ENCODE data around the gene LRRTM3. TPM values are rescaled to one million over a fixed set of nuclear protein-coding genes. Genes with fewer than 3 reads are reported as not detected.

Gene LRRTM3
- total RNA-seq, 1 donor from 2014 or later, result not detected

- DNase-seq (ENCODE audit: low spot score), result no peak
Observed at GRCh38 chr10:66931949-66932343, 6.1 kb downstream of the LRRTM3 start.

DNA sequence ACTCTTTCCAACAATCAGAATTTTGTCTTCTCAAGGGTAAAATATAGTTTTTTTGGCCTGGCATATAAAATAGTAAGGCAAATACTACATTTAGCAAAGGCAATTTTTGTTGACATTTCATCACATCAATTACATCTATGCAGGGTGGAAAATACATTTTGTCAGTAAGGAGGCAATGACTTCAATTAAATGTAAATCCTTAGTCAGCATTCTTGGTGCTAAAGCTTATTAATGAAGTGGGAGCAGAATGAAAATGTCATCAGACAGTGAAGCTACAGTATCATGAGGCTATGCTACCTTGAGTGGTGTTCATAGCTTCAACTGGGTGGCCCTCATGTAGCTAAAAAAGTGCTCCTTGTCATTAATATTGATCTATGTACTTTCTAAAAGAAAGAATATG lies 8.9 kb downstream of the LRRTM3 start:
- DNase-seq (ENCODE audit: low spot score), result no peak

GRCh38 chr10:66940965-66941364 lies 15.1 kb downstream of the LRRTM3 start:
- no peak for DNase-seq (ENCODE audit: low spot score)

DNA sequence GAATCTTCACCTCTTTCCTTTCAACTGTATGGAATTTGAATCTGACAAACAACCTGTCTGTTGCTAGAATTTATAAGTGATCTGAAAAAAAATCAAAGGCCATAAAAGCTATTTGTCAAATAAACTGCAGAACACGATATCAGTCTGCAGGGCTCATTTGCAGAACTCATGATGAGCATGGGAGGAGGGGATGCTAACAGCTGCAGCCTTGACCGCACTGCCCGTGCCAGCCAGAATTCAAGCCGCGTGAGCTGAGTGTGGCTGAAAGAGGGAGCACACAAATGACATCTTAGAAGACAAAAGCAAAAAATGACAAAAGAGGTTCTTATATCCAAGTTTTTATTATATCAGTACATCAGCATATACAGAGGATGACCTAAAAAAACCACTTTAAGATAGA lies 15.7 kb downstream of the LRRTM3 start:
- no peak for DNase-seq (ENCODE audit: low spot score)

DNA sequence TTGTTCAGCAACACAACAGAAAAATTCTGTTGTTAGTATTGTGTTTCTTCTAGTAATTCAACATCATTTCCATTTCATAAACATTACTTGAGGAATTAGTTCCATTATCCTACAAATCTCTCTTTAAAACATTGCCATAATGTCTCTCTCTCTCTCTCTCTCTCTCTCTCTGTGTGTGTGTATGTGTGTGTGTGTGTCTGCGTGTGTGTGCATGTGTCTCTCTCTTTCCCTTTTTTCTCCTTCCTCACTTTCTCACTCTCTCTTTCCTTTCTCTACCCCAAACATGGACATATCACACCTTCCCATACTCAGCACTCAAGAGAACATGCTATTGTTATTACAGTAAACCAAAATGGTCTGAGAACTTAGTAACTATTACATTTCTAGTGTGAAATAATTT lies 16.6 kb downstream of the LRRTM3 start:
- no peak for DNase-seq (ENCODE audit: low spot score)

DNA sequence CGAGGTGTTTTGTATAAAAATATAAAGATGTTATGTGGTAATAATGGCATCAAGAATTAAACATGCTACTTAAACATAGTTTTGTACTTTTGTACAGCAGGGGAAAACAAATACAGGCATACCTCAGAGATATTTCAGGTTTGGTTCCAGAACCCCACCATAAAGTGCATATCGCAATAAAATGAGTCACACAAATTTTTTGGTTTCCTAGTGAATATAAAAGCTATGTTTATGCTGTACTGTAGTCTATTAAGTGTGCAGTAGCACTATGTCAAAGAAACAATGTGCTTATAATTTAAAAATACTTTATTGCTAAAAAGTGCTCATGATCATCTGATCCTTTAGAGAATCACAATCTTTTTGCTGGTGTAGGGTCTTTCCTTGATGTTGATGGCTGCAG lies 17.8 kb downstream of the LRRTM3 start:
- DNase-seq (ENCODE audit: low spot score), result no peak

- DNase-seq (ENCODE audit: low spot score), result no peak
Observed at GRCh38 chr10:66951896-66952295, 26.1 kb downstream of the LRRTM3 start.

- DNase-seq (ENCODE audit: low spot score), result no peak
Observed at GRCh38 chr10:66958466-66958865, 32.6 kb downstream of the LRRTM3 start.

DNA sequence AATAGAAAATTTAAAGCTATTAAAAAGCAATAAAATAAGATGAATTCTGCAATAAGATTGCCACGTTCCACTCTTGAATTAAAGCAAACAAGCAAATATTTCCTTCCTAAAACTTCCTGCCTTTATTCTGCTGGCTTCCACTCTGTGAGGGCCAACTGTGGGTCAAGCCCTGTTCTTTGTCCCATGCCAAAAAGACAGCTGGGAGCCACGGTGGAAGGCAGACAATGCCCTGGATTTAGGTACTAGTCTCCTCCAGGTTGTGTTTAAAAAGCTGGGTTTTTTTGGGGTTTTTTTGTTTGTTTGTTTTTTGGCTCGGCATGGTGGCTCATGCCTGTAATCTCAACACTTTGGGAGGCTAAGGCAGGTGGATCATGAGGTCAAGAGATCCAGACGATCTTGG lies 39.1 kb downstream of the LRRTM3 start:
- DNase-seq (ENCODE audit: low spot score), result no peak

- DNase-seq (ENCODE audit: low spot score), result no peak
Observed at GRCh38 chr10:66980246-66980815, 54.5 kb downstream of the LRRTM3 start.

DNA sequence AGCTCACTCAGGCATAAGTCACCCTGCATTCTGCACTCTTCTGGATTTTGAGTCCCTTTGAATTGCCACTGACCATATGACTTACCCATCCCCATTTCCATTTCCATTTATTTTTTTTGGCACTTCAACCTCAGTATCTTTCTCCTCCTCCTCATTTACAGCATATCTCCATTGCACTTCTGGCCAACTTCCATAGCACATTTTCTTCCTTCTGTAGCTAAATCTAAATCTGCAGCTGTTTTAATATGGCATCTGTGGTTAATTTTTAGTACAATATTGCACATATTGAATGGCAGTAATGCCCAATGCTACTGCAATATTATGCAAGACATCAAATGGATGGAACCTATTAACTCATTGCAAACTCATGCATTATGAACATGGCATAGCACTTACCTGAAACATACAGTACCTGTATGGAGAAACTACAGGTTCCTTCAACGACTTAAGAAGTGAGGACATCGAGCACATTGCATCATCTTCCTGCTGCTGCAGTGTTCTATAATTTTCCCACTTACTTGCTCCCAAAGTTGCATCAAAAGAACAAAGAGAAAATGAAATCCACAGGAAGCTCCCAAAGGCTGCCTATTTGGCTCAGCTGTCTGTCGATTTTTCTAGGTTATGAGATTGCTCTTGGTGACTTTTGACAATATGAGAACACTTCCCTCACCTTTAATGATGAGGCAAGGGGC lies 55.7 kb downstream of the LRRTM3 start:
- no peak for DNase-seq (ENCODE audit: low spot score)

DNA sequence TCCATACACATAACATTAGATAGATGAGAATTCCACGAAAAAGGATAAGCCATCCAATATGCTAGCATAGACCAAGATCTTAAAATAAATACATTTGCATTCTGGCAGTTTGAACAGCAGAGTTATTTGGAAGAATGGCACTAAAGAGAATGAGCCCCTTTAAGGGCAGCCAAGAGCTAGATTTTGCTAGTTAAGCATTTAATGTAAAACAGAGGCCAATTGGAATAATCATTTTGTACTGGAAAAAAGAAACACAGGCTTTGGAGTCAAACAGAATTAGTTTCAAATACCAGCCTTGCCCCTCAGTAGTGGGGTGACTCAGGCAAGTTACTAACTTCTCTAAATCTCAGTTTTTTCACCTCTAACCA lies 56.2 kb downstream of the LRRTM3 start:
- no peak for DNase-seq (ENCODE audit: low spot score)

DNA sequence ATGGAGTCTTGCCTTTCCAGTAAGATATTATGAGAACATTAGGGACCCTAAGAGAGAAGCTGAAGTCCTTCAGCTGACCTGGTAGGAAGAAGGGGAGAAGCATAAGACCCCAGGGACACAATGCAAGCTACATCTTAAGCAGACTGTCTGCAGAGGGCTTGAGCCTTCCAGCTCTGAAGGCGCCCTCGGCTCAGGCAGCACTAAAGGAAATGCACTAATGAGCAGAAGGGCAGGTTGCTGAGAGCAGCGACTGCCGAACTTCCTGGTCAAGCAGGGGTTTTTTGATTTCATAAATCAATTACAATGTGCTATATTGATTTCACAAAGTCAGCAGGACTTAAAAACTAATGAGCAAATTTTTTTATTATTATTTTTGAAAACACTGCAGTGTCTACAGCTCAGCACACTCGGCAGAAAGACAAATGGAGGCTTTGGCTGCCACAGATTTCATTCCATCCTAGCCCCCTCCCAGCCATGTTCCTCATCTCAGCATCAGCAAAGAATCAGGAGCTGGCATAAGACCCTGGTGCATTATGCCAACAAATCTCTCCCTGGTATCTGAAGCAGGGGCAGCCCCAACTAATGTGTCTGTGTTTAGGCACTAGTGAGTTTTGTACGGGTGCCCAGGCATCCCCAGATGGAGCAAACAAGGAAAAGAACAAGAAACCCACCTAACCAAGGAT lies 57.1 kb downstream of the LRRTM3 start:
- no peak for DNase-seq (ENCODE audit: low spot score)

DNA sequence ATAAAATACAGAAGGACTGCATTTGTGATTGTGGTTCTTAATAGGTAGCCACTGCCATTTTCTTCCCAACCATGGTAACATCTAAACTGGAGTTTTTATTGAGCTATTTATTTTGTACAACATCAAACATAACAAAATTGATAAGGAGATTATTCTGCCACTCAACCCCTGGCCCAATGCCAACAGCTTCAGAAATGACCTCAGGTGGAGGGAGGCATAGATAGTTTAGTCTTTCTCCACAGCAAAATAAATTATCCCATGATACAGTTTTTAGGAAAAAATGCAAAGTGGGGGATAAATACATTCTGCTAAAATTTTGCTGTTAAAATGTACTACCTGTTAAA lies 57.6 kb downstream of the LRRTM3 start:
- DNase-seq (ENCODE audit: low spot score), result no peak

- DNase-seq (ENCODE audit: low spot score), result no peak
Observed at GRCh38 chr10:66990143-66990830, 64.5 kb downstream of the LRRTM3 start.

GRCh38 chr10:66996996-66997395 lies 71.2 kb downstream of the LRRTM3 start:
- no peak for DNase-seq (ENCODE audit: low spot score)

DNA sequence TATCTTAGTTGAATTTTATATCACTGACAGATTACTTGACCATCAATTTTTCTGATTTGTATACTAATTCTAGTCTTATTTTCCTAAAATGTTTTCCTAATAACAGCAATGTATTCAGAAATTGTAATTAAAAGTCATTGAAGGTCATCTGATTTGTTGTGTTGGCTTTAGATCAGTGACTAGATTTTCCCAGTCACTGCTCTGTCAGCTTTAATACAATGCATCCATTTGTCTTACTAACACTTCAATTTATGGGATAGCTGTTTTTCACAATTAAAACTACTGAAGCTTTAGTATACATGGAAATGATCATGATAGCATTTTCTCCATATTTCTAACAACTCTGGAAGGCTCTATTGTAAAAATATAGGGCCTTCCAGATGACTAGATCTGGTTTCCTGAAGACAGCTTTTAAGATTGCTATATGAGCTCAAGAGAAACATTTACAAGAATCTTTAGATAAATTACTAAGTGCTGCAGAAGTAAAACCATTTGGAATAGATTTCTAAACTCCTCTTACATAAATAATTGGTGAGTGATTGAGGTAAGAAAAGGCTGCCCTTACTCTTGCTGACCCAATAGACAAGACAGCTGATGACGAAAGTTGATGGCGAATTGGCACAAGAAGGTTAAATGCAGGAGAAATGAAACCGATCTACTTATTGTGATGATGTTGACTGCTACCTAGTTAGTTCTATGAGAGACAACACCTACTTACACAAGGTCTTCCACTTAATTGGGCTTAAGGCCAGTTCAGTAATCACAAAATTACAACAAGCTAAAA lies 74.1 kb downstream of the LRRTM3 start:
- no peak for DNase-seq (ENCODE audit: low spot score)

GRCh38 chr10:67004690-67005089 lies 78.9 kb downstream of the LRRTM3 start:
- no peak for DNase-seq (ENCODE audit: low spot score)

DNA sequence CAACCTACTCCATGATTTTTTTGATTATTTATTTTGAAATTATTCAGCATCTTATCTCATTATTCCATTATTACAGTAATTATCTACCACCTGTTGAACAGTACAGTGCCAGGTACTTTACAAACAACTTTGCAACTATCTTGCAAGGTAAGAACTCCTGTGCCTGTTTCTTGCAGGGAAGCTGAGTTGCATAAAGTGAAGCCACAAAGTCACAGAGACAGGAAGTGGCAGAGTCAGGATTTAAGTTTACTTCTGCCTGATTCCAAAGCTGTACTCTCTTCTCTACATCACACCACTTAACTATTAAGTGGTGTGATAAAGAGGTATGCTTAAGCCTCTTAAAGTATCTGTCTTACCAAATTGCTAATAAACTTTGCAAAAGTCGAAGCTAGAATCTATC lies 80.1 kb downstream of the LRRTM3 start:
- no peak for DNase-seq (ENCODE audit: low spot score)

GRCh38 chr10:67011480-67011879 lies 85.6 kb downstream of the LRRTM3 start:
- DNase-seq (ENCODE audit: low spot score), result no peak

DNA sequence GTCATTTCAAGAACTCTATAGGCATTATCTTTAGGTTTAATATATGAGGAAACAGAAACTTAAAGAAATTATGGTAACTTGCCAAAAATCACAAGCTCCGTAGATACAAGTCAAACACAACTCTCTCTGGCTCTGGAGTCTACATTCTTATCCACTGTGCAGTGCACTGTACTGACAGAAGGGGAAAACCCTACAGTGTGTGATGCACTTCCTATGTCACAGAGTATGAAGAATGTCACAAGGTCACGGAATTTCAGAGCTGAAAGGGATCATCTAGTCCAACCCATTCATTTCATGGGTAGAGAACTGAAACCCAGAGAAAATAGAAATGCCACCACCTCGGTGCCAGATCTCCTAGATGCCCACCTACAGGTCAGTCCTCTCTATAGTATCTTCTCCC lies 86.1 kb downstream of the LRRTM3 start:
- no peak for DNase-seq (ENCODE audit: low spot score)

GRCh38 chr10:67015225-67015624 lies 89.4 kb downstream of the LRRTM3 start:
- DNase-seq (ENCODE audit: low spot score), result no peak
